BE2C (cell line): ENCODE measurements around the gene VPS50.

Source experiments
- DNase-seq: peaks from one replicate; pipeline ENCODE4 v3.0.0-alpha.2; 2020
- H3K27me3 ChIP-seq: fragments of 250-450 bp; sonication (Bioruptor Pico); 2 replicates; pipeline ENCODE4 v1.5.1; 2020; ENCODE audit warnings: mild to moderate bottlenecking
- H3K36me3 ChIP-seq: fragments of 250-450 bp; sonication (Bioruptor Pico); 2 replicates; pipeline ENCODE4 v1.5.1; 2020; ENCODE audit warnings: mild to moderate bottlenecking
- H3K4me1 ChIP-seq: fragments of 250-450 bp; sonication (Bioruptor Pico); 2 replicates; pipeline ENCODE4 v1.5.1; 2020
- H3K4me3 ChIP-seq: 2 replicates; pipeline ENCODE4 v1.5.1; 2011; ENCODE audit warnings: low read depth, low read length
- H3K9me3 ChIP-seq: fragments of 250-450 bp; sonication (Bioruptor Pico); 2 replicates; pipeline ENCODE4 v1.5.1; 2020
- CTCF ChIP-seq: IDR thresholded peaks from 2 replicates; pipeline ENCODE4 v1.5.1; 2012; ENCODE audit warnings: mild to moderate bottlenecking, low read depth, low read length

VPS50 gene

DNA sequence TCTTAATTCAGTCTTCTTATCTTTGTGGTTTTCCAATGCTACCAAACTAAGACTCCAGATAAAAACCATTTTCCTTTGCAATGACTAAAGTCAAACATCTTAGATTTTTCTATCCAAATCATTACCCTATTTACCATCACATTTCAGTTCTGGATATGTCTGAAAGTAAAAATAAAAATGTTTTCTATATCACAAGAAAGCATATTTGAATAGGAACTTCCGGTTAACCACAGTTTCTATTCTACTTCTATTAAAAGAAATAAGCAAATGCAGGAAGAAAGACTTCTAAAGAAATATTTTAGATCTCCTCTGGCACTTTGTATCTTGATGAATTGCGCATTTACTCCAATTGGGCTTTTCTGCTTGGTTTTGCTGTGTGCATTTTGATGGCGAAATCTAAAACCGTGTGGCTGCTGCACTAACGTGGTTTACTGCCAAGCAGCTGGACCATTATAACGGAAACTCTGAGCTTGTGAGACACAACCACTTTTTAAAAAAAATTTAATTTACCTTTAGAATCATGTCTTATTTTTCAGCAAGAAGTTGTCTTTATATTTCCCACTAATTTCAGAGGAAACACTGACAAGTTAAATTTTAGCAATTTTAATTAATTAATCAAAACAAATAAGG, 146.1 kb downstream of the VPS50 start:
- no peak for TF ChIP-seq CTCF
- Histone ChIP-seq H3K4me1 (no peaks in the 10 kb centered on the region), H3K4me3 (no peak overlapping the region), H3K27me3 (no peaks in the 10 kb centered on the region), H3K36me3 (no peaks in the 10 kb centered on the region), H3K9me3 (no peaks in the 10 kb centered on the region)
- no peak for DNase-seq

- no peak for TF ChIP-seq CTCF
- no peak overlapping the region for H3K4me3 ChIP-seq
- DNase-seq, result no peak
- H3K9me3 ChIP-seq, result no peaks in the 10 kb centered on the region
- no peaks in the 10 kb centered on the region for H3K4me1 ChIP-seq
- H3K27me3 ChIP-seq, result no peaks in the 10 kb centered on the region; the same call in 1 of the 2 replicates
- H3K36me3 ChIP-seq, result no peaks in the 10 kb centered on the region
Observed at GRCh38 chr7:93382362-93382761, 150.2 kb downstream of the VPS50 start.

DNA sequence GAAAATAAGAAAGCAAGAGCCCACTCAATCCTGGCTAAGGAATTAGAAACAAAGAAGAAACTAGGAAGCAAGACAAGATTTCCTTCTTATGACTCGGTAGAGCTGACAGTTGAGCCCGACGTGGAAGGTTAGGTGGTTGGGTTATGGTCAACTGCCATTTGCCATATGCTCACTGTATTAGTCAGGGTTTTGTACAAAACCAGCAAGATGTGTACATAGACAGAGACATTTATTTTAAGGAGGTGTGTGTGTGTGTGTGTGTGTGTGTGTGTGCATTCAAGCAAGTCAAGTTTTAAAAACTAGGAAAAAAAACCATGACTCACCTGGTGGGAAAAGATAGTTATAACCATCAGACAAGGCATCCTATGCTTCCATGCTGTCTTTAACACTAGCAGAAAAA, 158.5 kb downstream of the VPS50 start:
- Histone ChIP-seq H3K36me3 (no peaks in the 10 kb centered on the region), H3K9me3 (no peaks in the 10 kb centered on the region), H3K4me3 (no peak overlapping the region), H3K27me3 (peaks cover 10% of the 10 kb centered on the region), H3K4me1 (no peaks in the 10 kb centered on the region)
- no peak for DNase-seq
- no peak for TF ChIP-seq CTCF

DNA sequence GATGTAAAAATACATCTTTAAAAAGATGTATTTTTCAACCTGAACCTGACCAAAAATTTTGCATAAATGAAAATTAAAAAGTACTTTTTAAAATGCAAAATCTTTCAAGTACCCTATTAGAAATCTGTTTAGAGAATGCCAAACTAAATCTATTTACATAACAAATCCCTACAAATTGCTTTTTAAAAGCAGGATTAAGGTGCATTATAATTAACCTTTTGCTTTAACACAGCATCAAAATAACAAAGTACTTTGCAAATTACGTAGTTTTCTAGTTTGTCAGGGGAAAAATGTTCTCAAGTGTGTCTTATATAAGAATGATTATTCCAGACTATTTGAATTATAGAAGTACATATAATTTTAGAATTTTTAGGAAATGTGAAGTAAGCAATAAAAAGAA, 160.8 kb downstream of the VPS50 start:
- no peaks in the 10 kb centered on the region for H3K36me3 ChIP-seq
- H3K27me3 ChIP-seq, result peaks cover 13% of the 10 kb centered on the region
- H3K9me3 ChIP-seq, result no peaks in the 10 kb centered on the region
- DNase-seq, result no peak
- no peaks in the 10 kb centered on the region for H3K4me1 ChIP-seq
- H3K4me3 ChIP-seq, result no peak overlapping the region
- TF ChIP-seq CTCF, result no peak

DNA sequence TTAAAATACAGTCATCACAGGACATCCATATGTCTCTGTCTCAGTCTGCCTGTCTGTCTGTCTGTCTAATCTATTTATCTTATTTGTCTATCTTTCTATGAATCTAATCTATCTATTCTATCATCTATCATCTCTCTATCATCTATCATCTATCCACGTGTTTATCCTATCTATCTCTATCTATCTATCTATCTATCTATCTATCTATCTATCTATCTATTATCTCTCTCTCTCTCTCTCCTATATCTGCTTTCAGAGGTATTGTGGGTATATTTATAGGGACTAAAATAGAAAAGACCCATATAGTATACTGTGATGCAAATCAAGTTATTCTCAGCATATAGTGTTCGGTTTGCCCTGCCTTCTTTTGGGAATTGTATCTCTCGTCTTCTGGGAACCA, 167.5 kb downstream of the VPS50 start:
- TF ChIP-seq CTCF, result no peak
- no peaks in the 10 kb centered on the region for H3K36me3 ChIP-seq
- no peaks in the 10 kb centered on the region for H3K9me3 ChIP-seq
- no peaks in the 10 kb centered on the region for H3K4me1 ChIP-seq
- peaks cover 3% of the 10 kb centered on the region; the same call in 1 of the 2 replicates for H3K27me3 ChIP-seq
- no peak overlapping the region for H3K4me3 ChIP-seq
- no peak for DNase-seq

DNA sequence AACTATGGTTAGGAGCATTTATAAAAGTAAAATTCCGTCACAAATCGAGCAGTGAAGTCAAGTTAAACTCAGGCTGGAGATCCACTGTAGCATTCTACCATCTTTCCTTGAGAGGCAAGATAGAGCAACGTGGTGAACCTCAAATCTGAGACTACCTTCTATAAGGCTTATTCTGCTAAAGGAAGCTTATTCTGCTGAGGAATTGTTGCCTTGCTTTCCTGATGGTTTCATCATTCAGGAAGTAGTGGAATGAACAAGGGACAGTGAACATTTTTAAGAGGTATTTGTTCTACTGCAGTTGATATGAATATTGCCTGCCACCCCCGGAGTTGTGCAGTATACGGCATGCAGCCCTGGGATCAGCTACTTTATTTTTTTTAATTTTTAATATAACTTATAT, 170.8 kb downstream of the VPS50 start:
- Histone ChIP-seq H3K4me3 (no peak overlapping the region), H3K36me3 (no peaks in the 10 kb centered on the region), H3K9me3 (no peaks in the 10 kb centered on the region), H3K27me3 (no peaks in the 10 kb centered on the region), H3K4me1 (no peaks in the 10 kb centered on the region)
- no peak for DNase-seq
- no peak for TF ChIP-seq CTCF
